ENCODE data around the gene LEKR1. TPM values are rescaled to one million over a fixed set of nuclear protein-coding genes. Genes with fewer than 3 reads are reported as not detected.
"Not testable (repeated sequence)": the region's sequence is repeated elsewhere in the genome, so short reads cannot be mapped to it uniquely, and the experiment has no call there.

The LEKR1 gene
- total RNA-seq, 2 donors from 2014 or later: 1.0 to 1.7 TPM

GRCh38 chr3:156814295-156814694, 11.9 kb upstream of the LEKR1 start:
- peaks cover 48% of the 10 kb centered on the region for H3K4me1 Mint-ChIP-seq (ENCODE audit: low read depth)
- ATAC-seq (replicated peaks in 1 of 2) (no peak), DNase-seq (no peak)
- H3K9me3 Mint-ChIP-seq: peaks cover 0 to 2% of the 10 kb centered on the region in 2 donors
- no peaks in the 10 kb centered on the region for H3K27me3 Mint-ChIP-seq (ENCODE audit: low read depth)
- H3K27ac Mint-ChIP-seq: peak overlapping the region; percentile 12
- no peak overlapping the region for H3K4me3 Mint-ChIP-seq
- peaks cover 3 to 11% of the 10 kb centered on the region in 2 donors for H3K36me3 Mint-ChIP-seq (ENCODE audit: insufficient read depth in 2 of 2)

- Mint-ChIP-seq H3K9me3 (no peaks in the 10 kb centered on the region), H3K4me1 (ENCODE audit: low read depth) (peaks cover 61% of the 10 kb centered on the region), H3K27ac (no peak overlapping the region), H3K27me3 (ENCODE audit: low read depth) (no peaks in the 10 kb centered on the region), H3K36me3 (ENCODE audit: insufficient read depth in 2 of 2) (peaks cover 0 to 5% of the 10 kb centered on the region in 2 donors), H3K4me3 (peak overlapping the region; percentile 82 to 97)
- ATAC-seq (replicated peaks in 1 of 2): peak; percentile 46 to 47
- DNase-seq: peak; percentile 41 to 66
These were observed 9.9 kb upstream of the LEKR1 start for GRCh38 chr3:156816091-156816793.

- peak overlapping the region; percentile 82 to 97 for H3K4me3 Mint-ChIP-seq
- H3K9me3 Mint-ChIP-seq: no peaks in the 10 kb centered on the region
- peak; percentile 93 to 94 for DNase-seq
- H3K4me1 Mint-ChIP-seq (ENCODE audit: low read depth): peaks cover 61% of the 10 kb centered on the region
- ATAC-seq (replicated peaks in 1 of 2): peak; percentile 86 to 90
- H3K27me3 Mint-ChIP-seq (ENCODE audit: low read depth): no peaks in the 10 kb centered on the region
- peak overlapping the region; percentile 92 for H3K27ac Mint-ChIP-seq
- peaks cover 0 to 7% of the 10 kb centered on the region in 2 donors for H3K36me3 Mint-ChIP-seq (ENCODE audit: insufficient read depth in 2 of 2)
These were observed 9.1 kb upstream of the LEKR1 start for GRCh38 chr3:156816794-156817645.

- H3K36me3 Mint-ChIP-seq (ENCODE audit: insufficient read depth in 2 of 2): peaks cover 0 to 7% of the 10 kb centered on the region in 2 donors
- no peaks in the 10 kb centered on the region for H3K9me3 Mint-ChIP-seq
- H3K27ac Mint-ChIP-seq: peak overlapping the region; percentile 92
- ATAC-seq (replicated peaks in 1 of 2): no peak
- H3K27me3 Mint-ChIP-seq (ENCODE audit: low read depth): no peaks in the 10 kb centered on the region
- peaks cover 56% of the 10 kb centered on the region for H3K4me1 Mint-ChIP-seq (ENCODE audit: low read depth)
- DNase-seq: no peak
- peak overlapping the region; percentile 82 to 97 for H3K4me3 Mint-ChIP-seq
These were observed 8.4 kb upstream of the LEKR1 start for GRCh38 chr3:156817646-156818272.

- no peak for ATAC-seq (replicated peaks in 1 of 2)
- peak overlapping the region; percentile 92 for H3K27ac Mint-ChIP-seq
- no peaks in the 10 kb centered on the region for H3K27me3 Mint-ChIP-seq (ENCODE audit: low read depth)
- DNase-seq: no peak
- peaks cover 0 to 7% of the 10 kb centered on the region in 2 donors for H3K36me3 Mint-ChIP-seq (ENCODE audit: insufficient read depth in 2 of 2)
- peaks cover 50% of the 10 kb centered on the region for H3K4me1 Mint-ChIP-seq (ENCODE audit: low read depth)
- no peaks in the 10 kb centered on the region for H3K9me3 Mint-ChIP-seq
- peak overlapping the region; percentile 82 to 97 for H3K4me3 Mint-ChIP-seq
These were observed 7.9 kb upstream of the LEKR1 start for GRCh38 chr3:156818273-156818651.

GRCh38 chr3:156818890-156819289, 7.3 kb upstream of the LEKR1 start:
- H3K9me3 Mint-ChIP-seq: no peaks in the 10 kb centered on the region
- no peaks in the 10 kb centered on the region for H3K27me3 Mint-ChIP-seq (ENCODE audit: low read depth)
- peaks cover 45% of the 10 kb centered on the region for H3K4me1 Mint-ChIP-seq (ENCODE audit: low read depth)
- H3K4me3 Mint-ChIP-seq: peak overlapping the region in 1 of 2 donors; percentile 38
- H3K36me3 Mint-ChIP-seq (ENCODE audit: insufficient read depth in 2 of 2): peaks cover 0 to 7% of the 10 kb centered on the region in 2 donors
- DNase-seq (no peak), ATAC-seq (replicated peaks in 1 of 2) (no peak)
- no peak overlapping the region for H3K27ac Mint-ChIP-seq

- ATAC-seq (replicated peaks in 1 of 2) (no peak), DNase-seq (no peak)
- Mint-ChIP-seq H3K27me3 (ENCODE audit: low read depth) (no peaks in the 10 kb centered on the region), H3K9me3 (no peaks in the 10 kb centered on the region), H3K36me3 (ENCODE audit: insufficient read depth in 2 of 2) (peaks cover 0 to 7% of the 10 kb centered on the region in 2 donors), H3K4me1 (ENCODE audit: low read depth) (peaks cover 52% of the 10 kb centered on the region), H3K27ac (no peak overlapping the region), H3K4me3 (no peak overlapping the region)
These were observed 6.1 kb upstream of the LEKR1 start for GRCh38 chr3:156819842-156820691.

- Mint-ChIP-seq H3K4me3 (no peak overlapping the region), H3K36me3 (ENCODE audit: insufficient read depth in 2 of 2) (peaks cover 0 to 5% of the 10 kb centered on the region in 2 donors), H3K4me1 (ENCODE audit: low read depth) (peaks cover 55% of the 10 kb centered on the region), H3K27me3 (ENCODE audit: low read depth) (no peaks in the 10 kb centered on the region), H3K9me3 (no peaks in the 10 kb centered on the region), H3K27ac (no peak overlapping the region)
- no peak for DNase-seq
- no peak for ATAC-seq (replicated peaks in 1 of 2)
These were observed 5.5 kb upstream of the LEKR1 start for GRCh38 chr3:156820692-156821080.

- H3K27me3 Mint-ChIP-seq (ENCODE audit: low read depth); H3K4me3 Mint-ChIP-seq; ATAC-seq (replicated peaks in 1 of 2); DNase-seq; H3K36me3 Mint-ChIP-seq (ENCODE audit: insufficient read depth in 2 of 2); H3K9me3 Mint-ChIP-seq; H3K27ac Mint-ChIP-seq: not testable (repeated sequence)
- peaks cover 58% of the 10 kb centered on the region for H3K4me1 Mint-ChIP-seq (ENCODE audit: low read depth)
These were observed 3.4 kb upstream of the LEKR1 start for GRCh38 chr3:156822626-156823260.

GRCh38 chr3:156825795-156826143, 384 bp upstream of the LEKR1 start:
- Mint-ChIP-seq H3K4me1 (ENCODE audit: low read depth) (peaks cover 35% of the 10 kb centered on the region), H3K9me3 (no peaks in the 10 kb centered on the region), H3K27me3 (ENCODE audit: low read depth) (no peaks in the 10 kb centered on the region), H3K4me3 (peak overlapping the region; percentile 80 to 90), H3K27ac (peak overlapping the region; percentile 94), H3K36me3 (ENCODE audit: insufficient read depth in 2 of 2) (peaks cover 1 to 3% of the 10 kb centered on the region in 2 donors)
- ATAC-seq (replicated peaks in 1 of 2): no peak
- DNase-seq: no peak

- Mint-ChIP-seq H3K27me3 (ENCODE audit: low read depth) (no peaks in the 10 kb centered on the region), H3K4me1 (ENCODE audit: low read depth) (peaks cover 32% of the 10 kb centered on the region), H3K9me3 (no peaks in the 10 kb centered on the region), H3K27ac (peak overlapping the region; percentile 94), H3K4me3 (peak overlapping the region; percentile 80 to 90), H3K36me3 (ENCODE audit: insufficient read depth in 2 of 2) (peaks cover 0 to 3% of the 10 kb centered on the region in 2 donors)
- DNase-seq: no peak
- ATAC-seq (replicated peaks in 1 of 2): no peak
These were observed 1.0 kb downstream of the LEKR1 start for GRCh38 chr3:156826896-156827882.

Measured in activated T-cell treated with anti-CD3 and anti-CD28 coated beads, Interleukin-2, amount 50 U/mL, for 72 hours (primary cell).